BLaER1 treated with 17β-estradiol and CSF1 and Interleukin-3, amounts not matched to agents 10 nM and 100 nM (cell line): ENCODE results near the gene PTPN3.

ENCODE experiments used
- H3K27ac ChIP-seq, 11 experiments: shearing (Covaris generic); formaldehyde crosslinking; 2 replicates each; pipeline ENCODE4 v1.8.1; 2022
- H3K27me3 ChIP-seq, 11 experiments: shearing (Covaris generic); formaldehyde crosslinking; 2 replicates each; pipeline ENCODE4 v1.8.1; 2022
- H3K36me3 ChIP-seq, 11 experiments: shearing (Covaris generic); formaldehyde crosslinking; 2 replicates each; pipeline ENCODE4 v1.8.1; 2022
- H3K4me1 ChIP-seq, 10 experiments: shearing (Covaris generic); formaldehyde crosslinking; 2 replicates each; pipeline ENCODE4 v1.8.1; 2022
- H3K4me2 ChIP-seq, 11 experiments: shearing (Covaris generic); formaldehyde crosslinking; 2 replicates each; pipeline ENCODE4 v1.8.1; 2022
- H3K4me3 ChIP-seq, 10 experiments: shearing (Covaris generic); formaldehyde crosslinking; 2 replicates each; pipeline ENCODE4 v1.8.1; 2022
- H3K9ac ChIP-seq, 11 experiments: shearing (Covaris generic); formaldehyde crosslinking; 2 replicates each; pipeline ENCODE4 v1.8.1; 2022
- H3K9me3 ChIP-seq, 11 experiments: shearing (Covaris generic); formaldehyde crosslinking; replicated peaks in 1 of 11; 2 replicates each; pipeline ENCODE4 v1.8.1; 2022
- H4K20me1 ChIP-seq, 11 experiments: shearing (Covaris generic); formaldehyde crosslinking; 2 replicates each; pipeline ENCODE4 v1.8.1; 2022
- Cebpa-rat ChIP-seq, 11 experiments: shearing (Covaris generic); IDR thresholded peaks; 2 replicates each; pipeline ENCODE4 v1.8.1; 2022

Gene PTPN3

GRCh38 chr9:109497226-109498153 lies 617 bp downstream of the PTPN3 start:
- no peak for TF ChIP-seq Cebpa-rat (IDR thresholded peaks at IDR 0.05)
- Histone ChIP-seq H3K27me3 (peaks cover 79 to 98% (median 88%) of the 10 kb centered on the region in 11 experiments), H3K36me3 (no peaks in the 10 kb centered on the region), H3K4me1 (0 out of 20 replicates have a peak, but pooled peaks cover 0 to 4% (median 0%) of the 10 kb centered on the region in 10 experiments), H3K27ac (no peak overlapping the region), H3K4me3 (no peak overlapping the region), H3K4me2 (no peak overlapping the region), H4K20me1 (peaks cover 0 to 16% (median 0%) of the 10 kb centered on the region in 11 experiments; a peak in 3 of 22 replicates), H3K9me3 (peaks cover 12 to 27% (median 21%) of the 10 kb centered on the region in 11 experiments; a peak in 18 of 22 replicates), H3K9ac (no peak overlapping the region)

DNA sequence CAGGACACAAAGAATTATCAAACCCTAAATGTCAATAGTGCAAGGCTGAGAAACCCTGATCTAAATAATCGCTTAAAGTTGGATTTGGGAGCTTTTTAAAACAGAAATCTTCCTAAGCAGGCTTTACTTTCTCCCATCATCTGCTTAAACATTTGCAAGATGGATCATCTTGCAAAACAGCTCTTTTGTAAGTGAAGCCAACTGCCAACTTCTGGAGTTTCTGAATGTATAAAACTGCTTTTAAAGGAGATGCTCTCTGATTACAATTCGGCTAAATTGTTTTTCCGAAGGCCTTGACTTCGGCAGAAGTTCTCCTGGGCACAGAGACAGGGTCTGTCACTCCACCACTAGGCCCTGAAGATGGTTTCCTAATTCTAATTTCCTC lies 1.3 kb downstream of the PTPN3 start:
- Histone ChIP-seq H3K4me3 (no peak overlapping the region), H3K27ac (no peak overlapping the region)

DNA sequence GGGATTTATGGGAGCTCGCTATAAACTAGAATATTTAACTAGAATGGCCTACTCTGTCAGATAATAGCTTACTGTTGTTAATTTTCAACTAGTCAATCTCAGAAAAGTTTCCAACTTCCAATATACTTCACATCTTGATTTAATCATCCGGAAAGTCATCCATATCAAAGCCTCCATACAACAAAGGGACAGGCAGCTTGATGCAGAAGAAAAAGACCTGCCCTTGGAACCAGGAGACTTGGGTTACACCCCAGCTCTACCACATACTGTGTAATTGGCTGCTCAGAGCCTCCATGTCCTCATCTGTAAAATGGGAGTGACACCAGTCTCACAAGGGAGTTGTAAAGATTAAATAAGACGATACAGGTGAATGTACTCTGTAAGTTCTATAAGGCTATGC lies 1.9 kb downstream of the PTPN3 start:
- Histone ChIP-seq H3K4me2 (no peak overlapping the region), H3K36me3 (no peaks in the 10 kb centered on the region), H3K4me3 (no peak overlapping the region), H3K9me3 (peaks cover 12 to 27% (median 21%) of the 10 kb centered on the region in 11 experiments; a peak in 18 of 22 replicates), H4K20me1 (peaks cover 0 to 16% (median 0%) of the 10 kb centered on the region in 11 experiments; a peak in 3 of 22 replicates), H3K9ac (no peak overlapping the region), H3K4me1 (0 out of 20 replicates have a peak, but pooled peaks cover 0 to 4% (median 0%) of the 10 kb centered on the region in 10 experiments), H3K27me3 (peaks cover 68 to 97% (median 79%) of the 10 kb centered on the region in 11 experiments), H3K27ac (no peak overlapping the region)
- TF ChIP-seq Cebpa-rat (IDR thresholded peaks at IDR 0.05) = no peak

More for the DNA sequence above, 1.3 kb downstream of the PTPN3 start:
- H3K4me1 ChIP-seq = 0 out of 20 replicates have a peak, but pooled peaks cover 0 to 4% (median 0%) of the 10 kb centered on the region in 10 experiments
- H3K9ac ChIP-seq = no peak overlapping the region
- peaks cover 12 to 27% (median 21%) of the 10 kb centered on the region in 11 experiments; a peak in 18 of 22 replicates for H3K9me3 ChIP-seq
- peaks cover 75 to 99% (median 85%) of the 10 kb centered on the region in 11 experiments for H3K27me3 ChIP-seq
- H4K20me1 ChIP-seq = peaks cover 0 to 16% (median 0%) of the 10 kb centered on the region in 11 experiments; a peak in 3 of 22 replicates
- H3K4me2 ChIP-seq = no peak overlapping the region
- no peak for TF ChIP-seq Cebpa-rat (IDR thresholded peaks at IDR 0.05)
- H3K36me3 ChIP-seq = no peaks in the 10 kb centered on the region

DNA sequence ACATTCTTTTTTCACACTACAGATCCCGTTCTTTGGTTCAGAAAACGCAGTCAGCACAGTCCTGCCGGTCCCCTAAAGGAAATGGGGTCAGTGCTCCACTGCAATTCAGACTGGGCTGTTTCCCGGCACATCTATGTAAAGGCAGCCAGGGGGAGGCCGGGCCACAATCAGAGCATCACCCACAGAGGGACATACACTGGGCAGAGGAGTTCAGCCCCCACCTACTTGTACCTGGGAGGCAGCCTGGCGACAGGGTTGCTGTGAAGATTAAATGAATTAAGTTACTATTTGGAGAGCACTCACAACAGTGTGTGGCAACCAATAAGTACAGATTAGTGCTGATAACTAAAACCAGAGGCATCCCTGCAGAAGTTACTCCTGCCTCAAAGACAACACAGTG lies 4.5 kb downstream of the PTPN3 start:
- no peak overlapping the region for H3K27ac ChIP-seq
- peaks cover 3 to 8% (median 5%) of the 10 kb centered on the region in 11 experiments; a peak in 12 of 22 replicates for H3K9me3 ChIP-seq
- no peak overlapping the region for H3K4me2 ChIP-seq
- no peaks in the 10 kb centered on the region for H3K36me3 ChIP-seq
- H3K4me1 ChIP-seq = no peaks in the 10 kb centered on the region
- H3K4me3 ChIP-seq = no peak overlapping the region
- no peak overlapping the region for H3K9ac ChIP-seq
- peaks cover 44 to 78% (median 54%) of the 10 kb centered on the region in 11 experiments for H3K27me3 ChIP-seq
- peaks cover 0 to 9% (median 0%) of the 10 kb centered on the region in 11 experiments; a peak in 3 of 22 replicates for H4K20me1 ChIP-seq
- no peak for TF ChIP-seq Cebpa-rat (IDR thresholded peaks at IDR 0.05)

DNA sequence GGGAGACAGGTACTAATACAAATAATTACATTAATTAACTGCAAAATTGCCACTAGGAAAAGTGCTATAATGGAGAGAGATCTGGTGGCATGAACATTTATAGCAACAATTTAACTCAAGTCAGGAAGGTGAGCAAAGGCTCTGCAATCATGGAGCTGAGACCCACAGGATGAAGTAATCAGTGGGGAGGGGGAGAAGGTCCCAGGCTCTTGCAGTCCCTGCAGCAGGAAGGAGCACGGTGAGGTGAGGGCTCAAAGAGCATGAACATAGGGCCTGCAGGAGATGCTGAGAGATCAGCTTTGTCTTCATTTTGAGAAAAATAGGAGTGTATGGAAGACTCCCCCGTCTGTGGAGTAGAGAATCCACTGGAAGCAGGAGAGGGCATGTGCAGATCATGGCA lies 6.5 kb downstream of the PTPN3 start:
- TF ChIP-seq Cebpa-rat (IDR thresholded peaks at IDR 0.05) = no peak
- peaks cover 23 to 69% (median 33%) of the 10 kb centered on the region in 11 experiments for H3K27me3 ChIP-seq
- no peaks in the 10 kb centered on the region for H3K9me3 ChIP-seq

GRCh38 chr9:109488791-109489492 lies 9.2 kb downstream of the PTPN3 start:
- TF ChIP-seq Cebpa-rat (IDR thresholded peaks at IDR 0.05) = no peak
- no peaks in the 10 kb centered on the region for H3K36me3 ChIP-seq
- no peaks in the 10 kb centered on the region for H3K4me1 ChIP-seq
- no peak overlapping the region for H3K4me3 ChIP-seq
- H3K27ac ChIP-seq = no peak overlapping the region
- H3K4me2 ChIP-seq = no peak overlapping the region
- H4K20me1 ChIP-seq = peaks cover 0 to 13% (median 0%) of the 10 kb centered on the region in 11 experiments; a peak in 2 of 22 replicates
- no peaks in the 10 kb centered on the region for H3K9me3 ChIP-seq
- H3K27me3 ChIP-seq = peaks cover 0 to 62% (median 7%) of the 10 kb centered on the region in 11 experiments; a peak in 12 of 22 replicates
- no peak overlapping the region for H3K9ac ChIP-seq

More for the DNA sequence above, 6.5 kb downstream of the PTPN3 start:
- H3K36me3 ChIP-seq = no peaks in the 10 kb centered on the region
- H3K9ac ChIP-seq = no peak overlapping the region
- no peaks in the 10 kb centered on the region for H3K4me1 ChIP-seq
- H3K4me2 ChIP-seq = no peak overlapping the region
- no peak overlapping the region for H3K27ac ChIP-seq
- no peak overlapping the region for H3K4me3 ChIP-seq
- H4K20me1 ChIP-seq = peaks cover 0 to 9% (median 0%) of the 10 kb centered on the region in 11 experiments; a peak in 2 of 22 replicates

DNA sequence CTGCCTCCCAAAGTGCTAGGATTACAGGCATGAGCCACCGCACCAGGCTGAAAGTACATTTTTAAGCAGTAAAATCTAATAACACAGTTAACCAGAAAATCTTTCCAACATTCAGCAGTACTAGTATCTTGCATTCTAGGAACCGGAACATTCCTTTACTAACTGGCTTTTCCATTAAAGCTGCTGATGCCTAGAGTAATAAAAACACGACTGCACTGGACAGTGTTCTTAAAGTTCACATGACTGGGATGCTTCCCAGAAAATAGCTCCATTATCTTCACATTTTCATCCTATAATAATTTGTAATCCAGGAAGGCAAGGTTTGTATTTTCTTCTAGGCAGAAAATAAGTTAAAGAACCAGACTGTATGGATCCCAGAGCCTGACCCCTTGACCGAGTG lies 9.8 kb downstream of the PTPN3 start:
- Histone ChIP-seq H3K27ac (no peak overlapping the region), H4K20me1 (peaks cover 0 to 15% (median 0%) of the 10 kb centered on the region in 11 experiments; a peak in 3 of 22 replicates), H3K9me3 (no peaks in the 10 kb centered on the region), H3K4me1 (peaks cover 0 to 4% (median 0%) of the 10 kb centered on the region in 10 experiments; a peak in 1 of 20 replicates), H3K9ac (no peak overlapping the region), H3K4me2 (no peak overlapping the region), H3K27me3 (peaks cover 0 to 62% (median under 1%) of the 10 kb centered on the region in 11 experiments; a peak in 9 of 22 replicates), H3K4me3 (no peak overlapping the region), H3K36me3 (no peaks in the 10 kb centered on the region)
- no peak for TF ChIP-seq Cebpa-rat (IDR thresholded peaks at IDR 0.05)

GRCh38 chr9:109487247-109487646 lies 10.9 kb downstream of the PTPN3 start:
- Histone ChIP-seq H3K27me3 (peaks cover 0 to 62% (median 0%) of the 10 kb centered on the region in 11 experiments; a peak in 6 of 22 replicates), H3K4me1 (peaks cover 0 to 14% (median 8%) of the 10 kb centered on the region in 10 experiments; a peak in 9 of 20 replicates), H4K20me1 (peaks cover 0 to 24% (median 0%) of the 10 kb centered on the region in 11 experiments; a peak in 3 of 22 replicates), H3K27ac (no peak overlapping the region), H3K36me3 (no peaks in the 10 kb centered on the region), H3K4me3 (no peak overlapping the region), H3K9me3 (no peaks in the 10 kb centered on the region), H3K9ac (no peak overlapping the region), H3K4me2 (no peak overlapping the region)
- TF ChIP-seq Cebpa-rat (IDR thresholded peaks at IDR 0.05) = no peak
